COLO668 (cell line): ENCODE data around the gene DCUN1D4.

ENCODE experiments used
- DNase-seq: peaks from one replicate; lab custom pipeline; 2025; ENCODE audit not compliant: unreplicated experiment; lab: John Stamatoyannopoulos, UW

DCUN1D4 gene

DNA sequence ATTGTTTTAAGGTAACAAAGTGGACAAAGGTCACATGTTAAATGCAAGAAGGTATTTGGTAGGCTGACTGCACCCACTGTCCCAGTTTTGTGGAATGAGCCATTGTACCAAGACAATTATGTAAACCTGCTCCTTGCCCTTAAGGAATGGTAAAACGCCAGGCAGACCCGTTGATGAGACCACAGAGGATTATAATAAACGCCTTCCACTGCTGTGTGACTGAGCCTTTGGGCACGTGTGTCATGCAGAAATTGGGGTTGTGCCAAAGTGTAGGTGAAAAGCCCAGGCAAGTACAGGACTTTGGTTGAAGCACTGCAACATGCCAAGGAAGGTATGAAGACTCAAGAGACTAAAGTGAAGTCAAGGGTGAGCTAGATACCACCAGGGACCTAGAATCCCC, 117.5 kb downstream of the DCUN1D4 start:
- DNase-seq: no peak

DNA sequence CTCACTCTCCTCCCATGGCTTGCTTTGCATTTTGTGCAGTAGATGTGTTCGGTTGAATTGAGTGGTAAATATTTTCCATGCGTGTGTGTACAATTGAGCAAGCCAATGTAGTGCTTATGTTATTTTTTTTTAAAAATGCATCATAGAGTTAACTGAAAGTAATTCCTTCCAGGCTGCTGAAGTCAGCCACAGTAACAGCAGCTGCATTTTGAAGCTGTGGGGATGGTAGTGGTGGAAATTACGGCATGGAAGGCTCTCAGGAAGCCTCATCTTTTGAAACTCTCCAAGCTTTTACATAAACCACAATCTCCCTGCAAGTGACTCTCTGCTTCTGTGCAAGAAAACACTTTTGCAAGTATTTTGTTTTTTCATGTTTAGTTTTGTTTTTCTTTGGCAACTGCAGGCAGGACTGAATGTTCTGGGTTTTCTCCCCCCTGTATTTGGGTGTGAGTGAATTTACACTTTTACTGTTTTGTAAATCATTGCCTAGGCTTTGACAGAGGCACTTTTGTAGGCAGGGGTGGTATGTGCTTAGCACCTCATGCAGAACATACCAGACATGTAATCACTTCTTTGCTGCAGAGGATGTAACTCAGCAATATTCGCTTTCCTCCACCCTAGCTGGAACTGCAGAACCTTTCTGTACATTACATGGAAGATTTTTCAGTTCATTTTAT, 121.0 kb downstream of the DCUN1D4 start:
- DNase-seq: no peak

DNA sequence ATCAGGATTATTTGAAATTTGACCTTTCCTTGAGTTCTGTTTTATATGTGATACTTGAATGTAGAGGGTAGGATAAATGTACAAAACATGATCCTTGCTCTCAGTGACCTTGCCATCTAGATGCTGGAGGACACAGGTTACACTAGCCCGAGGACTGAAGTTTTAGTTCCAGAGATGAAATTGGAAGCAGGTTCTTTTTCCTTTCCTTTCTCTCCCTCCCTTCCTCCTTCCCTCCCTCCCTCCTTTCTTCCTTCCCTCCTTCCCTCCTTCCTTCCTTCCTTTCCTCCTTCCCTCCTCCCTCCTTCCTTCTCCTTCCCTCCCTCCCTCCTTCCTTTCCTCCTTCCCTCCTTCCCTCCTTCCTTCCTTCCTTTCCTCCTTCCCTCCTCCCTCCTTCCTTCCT, 122.9 kb downstream of the DCUN1D4 start:
- DNase-seq: no peak
